ENCODE results near the gene NEDD4L. TPM values are rescaled to one million over a fixed set of nuclear protein-coding genes. Genes with fewer than 3 reads are reported as not detected.

NEDD4L gene
- total and polyA plus RNA-seq, 4 donors, result 10.2 to 20.3 (median 13.2) TPM

DNA sequence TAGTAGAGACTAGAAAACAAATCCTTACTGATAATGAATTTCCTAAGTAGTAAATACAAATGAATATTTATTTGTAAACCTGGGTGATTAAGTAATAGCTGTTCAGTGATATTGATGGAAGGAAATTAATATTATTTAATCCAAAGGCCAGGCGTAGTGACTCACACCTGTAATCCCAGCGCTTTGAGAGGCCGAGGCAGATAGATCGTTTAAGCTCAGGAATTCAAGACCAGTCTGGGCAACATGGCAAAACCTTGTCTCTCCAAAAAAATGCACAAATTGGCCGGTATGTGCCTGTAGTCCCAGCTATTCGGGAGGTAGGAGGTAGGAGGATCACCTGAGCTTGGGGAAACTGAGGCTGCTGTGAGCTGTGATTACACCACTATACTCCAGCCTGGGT is 228.2 kb downstream of the NEDD4L start:
- Histone ChIP-seq H3K27me3 (ENCODE audit: control insufficient read depth in 4 of 4, insufficient read depth in 4 of 4, low read length in 3 of 4) (no peaks in the 10 kb centered on the region), H3K4me1 (ENCODE audit: control insufficient read depth in 4 of 4, insufficient read depth in 4 of 4, low read length in 3 of 4) (peaks cover 0 to 20% (median 9%) of the 10 kb centered on the region in 4 donors), H3K36me3 (ENCODE audit: control insufficient read depth in 4 of 4, insufficient read depth in 3 of 4, low read depth in 1 of 4, low read length in 3 of 4) (no peaks in the 10 kb centered on the region), H3K9ac (ENCODE audit: low read depth in 1 of 2, low read length in 2 of 2) (no peak overlapping the region), H3K9me3 (ENCODE audit: control insufficient read depth in 4 of 4, low read length in 3 of 4) (no peaks in the 10 kb centered on the region), H3K27ac (ENCODE audit: low read depth in 1 of 2, low read length in 2 of 2) (no peak overlapping the region), H3K4me3 (ENCODE audit: low read depth in 1 of 3, low read length in 3 of 3) (no peak overlapping the region)
- DNase-seq (ENCODE audit: low spot score), result no peak
- TF ChIP-seq YY1 (IDR thresholded peaks at IDR 0.05) (no peak), RXRA (IDR thresholded peaks at IDR 0.05) (no peak), FOXA2 (IDR thresholded peaks at IDR 0.05) (no peak), RAD21 (IDR thresholded peaks at IDR 0.05) (no peak)
- TF ChIP-seq, protein P1, sequence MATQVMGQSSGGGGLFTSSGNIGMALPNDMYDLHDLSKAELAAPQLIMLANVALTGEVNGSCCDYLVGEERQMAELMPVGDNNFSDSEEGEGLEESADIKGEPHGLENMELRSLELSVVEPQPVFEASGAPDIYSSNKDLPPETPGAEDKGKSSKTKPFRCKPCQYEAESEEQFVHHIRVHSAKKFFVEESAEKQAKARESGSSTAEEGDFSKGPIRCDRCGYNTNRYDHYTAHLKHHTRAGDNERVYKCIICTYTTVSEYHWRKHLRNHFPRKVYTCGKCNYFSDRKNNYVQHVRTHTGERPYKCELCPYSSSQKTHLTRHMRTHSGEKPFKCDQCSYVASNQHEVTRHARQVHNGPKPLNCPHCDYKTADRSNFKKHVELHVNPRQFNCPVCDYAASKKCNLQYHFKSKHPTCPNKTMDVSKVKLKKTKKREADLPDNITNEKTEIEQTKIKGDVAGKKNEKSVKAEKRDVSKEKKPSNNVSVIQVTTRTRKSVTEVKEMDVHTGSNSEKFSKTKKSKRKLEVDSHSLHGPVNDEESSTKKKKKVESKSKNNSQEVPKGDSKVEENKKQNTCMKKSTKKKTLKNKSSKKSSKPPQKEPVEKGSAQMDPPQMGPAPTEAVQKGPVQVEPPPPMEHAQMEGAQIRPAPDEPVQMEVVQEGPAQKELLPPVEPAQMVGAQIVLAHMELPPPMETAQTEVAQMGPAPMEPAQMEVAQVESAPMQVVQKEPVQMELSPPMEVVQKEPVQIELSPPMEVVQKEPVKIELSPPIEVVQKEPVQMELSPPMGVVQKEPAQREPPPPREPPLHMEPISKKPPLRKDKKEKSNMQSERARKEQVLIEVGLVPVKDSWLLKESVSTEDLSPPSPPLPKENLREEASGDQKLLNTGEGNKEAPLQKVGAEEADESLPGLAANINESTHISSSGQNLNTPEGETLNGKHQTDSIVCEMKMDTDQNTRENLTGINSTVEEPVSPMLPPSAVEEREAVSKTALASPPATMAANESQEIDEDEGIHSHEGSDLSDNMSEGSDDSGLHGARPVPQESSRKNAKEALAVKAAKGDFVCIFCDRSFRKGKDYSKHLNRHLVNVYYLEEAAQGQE (IDR thresholded peaks at IDR 0.05), result no peak
- WGBS, result 98% methylated on average over 6 of the region's 6 CpGs

DNA sequence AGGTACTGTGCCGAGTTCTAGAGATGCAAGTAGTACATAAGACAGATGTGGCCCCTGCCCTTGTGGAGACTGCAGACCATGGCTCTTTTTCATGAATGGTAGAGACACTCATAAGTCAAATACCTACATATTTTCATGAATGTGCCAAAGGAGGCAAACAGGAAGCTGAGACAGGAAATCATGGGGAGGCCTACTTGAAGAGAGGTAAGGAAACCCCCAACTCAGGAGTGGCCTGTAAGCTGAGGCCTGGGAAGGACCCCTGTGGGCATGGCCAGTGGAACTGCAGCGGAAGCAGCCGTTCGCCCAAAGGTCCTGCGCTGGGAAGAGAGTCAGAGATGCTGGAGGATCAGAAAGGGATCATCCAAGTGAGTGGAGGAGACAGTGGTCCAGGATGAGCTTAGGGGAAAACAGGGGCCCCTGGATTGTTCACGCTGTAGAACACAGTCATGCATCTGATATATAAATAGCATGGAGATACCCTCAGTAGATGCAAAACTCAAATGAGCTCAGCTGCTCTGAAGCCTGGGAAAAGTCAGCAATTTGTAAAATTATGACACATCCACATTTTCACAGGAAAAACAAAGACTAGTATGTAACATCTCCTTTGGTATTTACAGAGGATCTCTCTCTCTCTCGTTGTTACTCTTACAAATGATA is 228.9 kb downstream of the NEDD4L start:
- H3K4me3 ChIP-seq (ENCODE audit: low read depth in 1 of 3, low read length in 3 of 3), result no peak overlapping the region
- 92% methylated on average over 7 of the region's 7 CpGs for WGBS
- H3K36me3 ChIP-seq (ENCODE audit: control insufficient read depth in 4 of 4, insufficient read depth in 3 of 4, low read depth in 1 of 4, low read length in 3 of 4), result no peaks in the 10 kb centered on the region
- TF ChIP-seq TAF1 (conservative IDR thresholded peaks at IDR 0.05), result no peak
- TF ChIP-seq, protein P1 (IDR thresholded peaks at IDR 0.05), result no peak
- no peak for TF ChIP-seq RXRA (IDR thresholded peaks at IDR 0.05)
- no peak for TF ChIP-seq RAD21 (IDR thresholded peaks at IDR 0.05)
- no peak for TF ChIP-seq NR2F2 (IDR thresholded peaks at IDR 0.05)
- TF ChIP-seq, protein P2, sequence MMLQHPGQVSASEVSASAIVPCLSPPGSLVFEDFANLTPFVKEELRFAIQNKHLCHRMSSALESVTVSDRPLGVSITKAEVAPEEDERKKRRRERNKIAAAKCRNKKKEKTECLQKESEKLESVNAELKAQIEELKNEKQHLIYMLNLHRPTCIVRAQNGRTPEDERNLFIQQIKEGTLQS (IDR thresholded peaks at IDR 0.05), result no peak
- TF ChIP-seq, protein P3, sequence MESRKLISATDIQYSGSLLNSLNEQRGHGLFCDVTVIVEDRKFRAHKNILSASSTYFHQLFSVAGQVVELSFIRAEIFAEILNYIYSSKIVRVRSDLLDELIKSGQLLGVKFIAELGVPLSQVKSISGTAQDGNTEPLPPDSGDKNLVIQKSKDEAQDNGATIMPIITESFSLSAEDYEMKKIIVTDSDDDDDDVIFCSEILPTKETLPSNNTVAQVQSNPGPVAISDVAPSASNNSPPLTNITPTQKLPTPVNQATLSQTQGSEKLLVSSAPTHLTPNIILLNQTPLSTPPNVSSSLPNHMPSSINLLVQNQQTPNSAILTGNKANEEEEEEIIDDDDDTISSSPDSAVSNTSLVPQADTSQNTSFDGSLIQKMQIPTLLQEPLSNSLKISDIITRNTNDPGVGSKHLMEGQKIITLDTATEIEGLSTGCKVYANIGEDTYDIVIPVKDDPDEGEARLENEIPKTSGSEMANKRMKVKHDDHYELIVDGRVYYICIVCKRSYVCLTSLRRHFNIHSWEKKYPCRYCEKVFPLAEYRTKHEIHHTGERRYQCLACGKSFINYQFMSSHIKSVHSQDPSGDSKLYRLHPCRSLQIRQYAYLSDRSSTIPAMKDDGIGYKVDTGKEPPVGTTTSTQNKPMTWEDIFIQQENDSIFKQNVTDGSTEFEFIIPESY (IDR thresholded peaks at IDR 0.05), result no peak
- no peak for TF ChIP-seq GABPA (IDR thresholded peaks at IDR 0.05 in 1 of 2, conservative IDR thresholded peaks at IDR 0.05 in 1 of 2)
- TF ChIP-seq JUND (IDR thresholded peaks at IDR 0.05), result no peak
- TF ChIP-seq, protein P4, sequence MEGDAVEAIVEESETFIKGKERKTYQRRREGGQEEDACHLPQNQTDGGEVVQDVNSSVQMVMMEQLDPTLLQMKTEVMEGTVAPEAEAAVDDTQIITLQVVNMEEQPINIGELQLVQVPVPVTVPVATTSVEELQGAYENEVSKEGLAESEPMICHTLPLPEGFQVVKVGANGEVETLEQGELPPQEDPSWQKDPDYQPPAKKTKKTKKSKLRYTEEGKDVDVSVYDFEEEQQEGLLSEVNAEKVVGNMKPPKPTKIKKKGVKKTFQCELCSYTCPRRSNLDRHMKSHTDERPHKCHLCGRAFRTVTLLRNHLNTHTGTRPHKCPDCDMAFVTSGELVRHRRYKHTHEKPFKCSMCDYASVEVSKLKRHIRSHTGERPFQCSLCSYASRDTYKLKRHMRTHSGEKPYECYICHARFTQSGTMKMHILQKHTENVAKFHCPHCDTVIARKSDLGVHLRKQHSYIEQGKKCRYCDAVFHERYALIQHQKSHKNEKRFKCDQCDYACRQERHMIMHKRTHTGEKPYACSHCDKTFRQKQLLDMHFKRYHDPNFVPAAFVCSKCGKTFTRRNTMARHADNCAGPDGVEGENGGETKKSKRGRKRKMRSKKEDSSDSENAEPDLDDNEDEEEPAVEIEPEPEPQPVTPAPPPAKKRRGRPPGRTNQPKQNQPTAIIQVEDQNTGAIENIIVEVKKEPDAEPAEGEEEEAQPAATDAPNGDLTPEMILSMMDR (IDR thresholded peaks at IDR 0.05; ENCODE audit: low read depth, low read length, missing input control), result no peak
- no peak for TF ChIP-seq YY1 (IDR thresholded peaks at IDR 0.05)
- TF ChIP-seq, protein P5, sequence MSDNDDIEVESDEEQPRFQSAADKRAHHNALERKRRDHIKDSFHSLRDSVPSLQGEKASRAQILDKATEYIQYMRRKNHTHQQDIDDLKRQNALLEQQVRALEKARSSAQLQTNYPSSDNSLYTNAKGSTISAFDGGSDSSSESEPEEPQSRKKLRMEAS (IDR thresholded peaks at IDR 0.05), result no peak
- no peak for TF ChIP-seq SP1 (IDR thresholded peaks at IDR 0.05)
- DNase-seq (ENCODE audit: low spot score), result no peak
- peaks cover 0 to 25% (median 13%) of the 10 kb centered on the region in 4 donors for H3K4me1 ChIP-seq (ENCODE audit: control insufficient read depth in 4 of 4, insufficient read depth in 4 of 4, low read length in 3 of 4)
- no peak overlapping the region for H3K9ac ChIP-seq (ENCODE audit: low read depth in 1 of 2, low read length in 2 of 2)
- no peaks in the 10 kb centered on the region for H3K27me3 ChIP-seq (ENCODE audit: control insufficient read depth in 4 of 4, insufficient read depth in 4 of 4, low read length in 3 of 4)
- no peak overlapping the region for H3K27ac ChIP-seq (ENCODE audit: low read depth in 1 of 2, low read length in 2 of 2)
- no peaks in the 10 kb centered on the region for H3K9me3 ChIP-seq (ENCODE audit: control insufficient read depth in 4 of 4, low read length in 3 of 4)

Measured in liver (tissue), 9 donors.